ENCODE data around the gene THOC1. TPM values are rescaled to one million over a fixed set of nuclear protein-coding genes. Genes with fewer than 3 reads are reported as not detected.

The THOC1 gene
- total and polyA plus RNA-seq, 12 donors, result 11.1 to 147 (median 30.2) TPM

- Histone ChIP-seq H3K4me3 (no peak overlapping the region), H3K27me3 (no peaks in the 10 kb centered on the region), H3K9me3 (replicated peaks in 1 of 3) (no peaks in the 10 kb centered on the region), H3K36me3 (replicated peaks in 1 of 2) (peaks cover 0 to 56% of the 10 kb centered on the region in 2 donors), H3K4me1 (replicated peaks in 1 of 2) (no peaks in the 10 kb centered on the region), H3K27ac (no peak overlapping the region)
- WGBS, 4 donors, result 92 to 96% (median 95%) methylated on average over 2 of the region's 2 CpGs
- no peak for DNase-seq
- intact Hi-C loops (cut with DNase I), result no loop called here
- TF ChIP-seq CTCF (IDR thresholded peaks at IDR 0.05) (no peak), POLR2A (IDR thresholded peaks at IDR 0.05) (no peak)
These were observed 17.2 kb downstream of the THOC1 start for GRCh38 chr18:250685-251084.

- Histone ChIP-seq H3K36me3 (replicated peaks in 1 of 2) (peaks cover 0 to 62% of the 10 kb centered on the region in 2 donors), H3K4me3 (no peak overlapping the region), H3K27me3 (no peaks in the 10 kb centered on the region), H3K4me1 (replicated peaks in 1 of 2) (no peaks in the 10 kb centered on the region), H3K27ac (no peak overlapping the region), H3K9me3 (replicated peaks in 1 of 3) (no peaks in the 10 kb centered on the region)
- intact Hi-C loops (cut with DNase I), result no loop called here
- 84 to 96% (median 95%) methylated on average over 4 of the region's 4 CpGs for whole genome bisulfite sequencing, 4 donors
- no peak for DNase-seq
- TF ChIP-seq POLR2A (IDR thresholded peaks at IDR 0.05) (no peak), CTCF (IDR thresholded peaks at IDR 0.05) (no peak)
These were observed 19.8 kb downstream of the THOC1 start for GRCh38 chr18:248053-248452.

GRCh38 chr18:245282-245847 is 22.5 kb downstream of the THOC1 start:
- Histone ChIP-seq H3K9me3 (replicated peaks in 1 of 3) (no peaks in the 10 kb centered on the region), H3K4me3 (no peak overlapping the region), H3K36me3 (replicated peaks in 1 of 2) (peaks cover 0 to 40% of the 10 kb centered on the region in 2 donors), H3K27me3 (no peaks in the 10 kb centered on the region), H3K27ac (no peak overlapping the region), H3K4me1 (replicated peaks in 1 of 2) (peaks cover 1 to 3% of the 10 kb centered on the region in 2 donors)
- TF ChIP-seq POLR2A (IDR thresholded peaks at IDR 0.05) (no peak), CTCF (IDR thresholded peaks at IDR 0.05) (no peak)
- intact Hi-C loops (cut with DNase I), result no loop called here
- WGBS, 4 donors, result 88 to 95% (median 92%) methylated on average over 2 of the region's 2 CpGs
- no peak for DNase-seq

GRCh38 chr18:240175-240574 is 27.7 kb downstream of the THOC1 start:
- DNase-seq, result no peak
- WGBS, 4 donors, result 52 to 75% (median 61%) methylated on average over 1 of the region's 1 CpG
- no peaks in the 10 kb centered on the region for H3K27me3 ChIP-seq
- H3K4me3 ChIP-seq, result no peak overlapping the region
- intact Hi-C loops (cut with DNase I), result no loop called here
- H3K9me3 ChIP-seq (replicated peaks in 1 of 3), result no peaks in the 10 kb centered on the region
- peaks cover 5 to 8% of the 10 kb centered on the region in 2 donors for H3K4me1 ChIP-seq (replicated peaks in 1 of 2)
- H3K27ac ChIP-seq, result no peak overlapping the region
- TF ChIP-seq POLR2A (IDR thresholded peaks at IDR 0.05) (no peak), CTCF (IDR thresholded peaks at IDR 0.05) (no peak)
- peaks cover 0 to 3% of the 10 kb centered on the region in 2 donors for H3K36me3 ChIP-seq (replicated peaks in 1 of 2)

Data from adrenal gland (tissue), 12 donors.